Keratinocyte (primary cell): Measurements from ENCODE around the gene RNPC3.

Experiments
- EZH2 ChIP-seq: IDR thresholded peaks from one replicate; pipeline ENCODE4 v1.6.1; 2012; ENCODE audit warnings: inconsistent platforms, mild to moderate bottlenecking, low read length, moderate library complexity
- TF ChIP-seq, protein P1 (sequence below), 3 experiments: IDR thresholded peaks in 1 of 3; conservative IDR thresholded peaks in 1 of 3; optimal IDR thresholded peaks in 1 of 3; 2 replicates in 2 of 3; 3 replicates in 1 of 3; pipeline versions ENCODE3 to v1.5.1; 2011; ENCODE audit warnings: low read length in 3 of 3, mild to moderate bottlenecking in 3 of 3, moderate library complexity in 2 of 3, control low read depth in 1 of 3, inconsistent platforms in 1 of 3; ENCODE audit not compliant: insufficient read depth in 2 of 3; ENCODE audit errors: extremely low read depth in 1 of 3

DNA sequence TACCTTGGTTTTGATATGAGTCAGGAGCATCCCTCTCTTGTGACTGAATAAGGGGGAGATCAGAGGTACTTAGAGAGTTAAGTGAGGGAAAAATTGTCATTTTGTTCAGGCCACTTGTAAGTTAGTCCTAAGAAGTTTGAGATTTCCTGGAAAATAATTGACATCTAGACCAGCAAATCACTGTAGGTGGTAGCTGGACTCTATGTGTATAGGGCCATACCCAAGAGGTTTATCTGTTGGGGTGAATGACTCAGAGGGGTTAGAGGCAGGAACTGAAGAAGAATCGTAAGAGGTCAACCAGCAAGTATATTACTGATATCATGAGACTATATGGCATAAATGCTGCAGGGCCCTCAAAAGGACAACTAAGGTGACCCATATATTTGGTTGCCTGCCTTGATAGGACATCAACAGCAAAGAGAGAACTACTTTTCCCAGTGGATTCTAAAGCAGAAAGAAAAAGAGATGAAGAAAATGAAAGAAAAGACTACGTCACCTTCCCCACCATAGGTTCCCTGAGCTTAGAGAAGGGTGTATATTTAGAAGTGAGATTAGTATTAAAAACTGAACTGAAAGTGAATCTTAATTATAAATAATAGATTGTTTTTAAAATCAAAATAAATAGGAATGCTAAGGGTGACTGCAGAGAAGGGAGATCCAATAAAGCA is 8.0 kb upstream of the RNPC3 start:
- TF ChIP-seq, protein P1, sequence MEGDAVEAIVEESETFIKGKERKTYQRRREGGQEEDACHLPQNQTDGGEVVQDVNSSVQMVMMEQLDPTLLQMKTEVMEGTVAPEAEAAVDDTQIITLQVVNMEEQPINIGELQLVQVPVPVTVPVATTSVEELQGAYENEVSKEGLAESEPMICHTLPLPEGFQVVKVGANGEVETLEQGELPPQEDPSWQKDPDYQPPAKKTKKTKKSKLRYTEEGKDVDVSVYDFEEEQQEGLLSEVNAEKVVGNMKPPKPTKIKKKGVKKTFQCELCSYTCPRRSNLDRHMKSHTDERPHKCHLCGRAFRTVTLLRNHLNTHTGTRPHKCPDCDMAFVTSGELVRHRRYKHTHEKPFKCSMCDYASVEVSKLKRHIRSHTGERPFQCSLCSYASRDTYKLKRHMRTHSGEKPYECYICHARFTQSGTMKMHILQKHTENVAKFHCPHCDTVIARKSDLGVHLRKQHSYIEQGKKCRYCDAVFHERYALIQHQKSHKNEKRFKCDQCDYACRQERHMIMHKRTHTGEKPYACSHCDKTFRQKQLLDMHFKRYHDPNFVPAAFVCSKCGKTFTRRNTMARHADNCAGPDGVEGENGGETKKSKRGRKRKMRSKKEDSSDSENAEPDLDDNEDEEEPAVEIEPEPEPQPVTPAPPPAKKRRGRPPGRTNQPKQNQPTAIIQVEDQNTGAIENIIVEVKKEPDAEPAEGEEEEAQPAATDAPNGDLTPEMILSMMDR (optimal IDR thresholded peaks at IDR 0.05 in 1 of 3, IDR thresholded peaks at IDR 0.05 in 1 of 3, conservative IDR thresholded peaks at IDR 0.05 in 1 of 3; ENCODE audit: extremely low read depth in 1 of 3, insufficient read depth in 2 of 3, low read length in 3 of 3), result no peak
- no peak for TF ChIP-seq EZH2
